LNCAP (cell line): ENCODE data around the gene PTPRT.

Experiments used
- TF ChIP-seq, protein P1 (sequence below): fragments of 450-650 bp; IDR thresholded peaks from 2 replicates; pipeline ENCODE4 v1.5.1; 2017; ENCODE audit warnings: mild to moderate bottlenecking

The PTPRT gene

DNA sequence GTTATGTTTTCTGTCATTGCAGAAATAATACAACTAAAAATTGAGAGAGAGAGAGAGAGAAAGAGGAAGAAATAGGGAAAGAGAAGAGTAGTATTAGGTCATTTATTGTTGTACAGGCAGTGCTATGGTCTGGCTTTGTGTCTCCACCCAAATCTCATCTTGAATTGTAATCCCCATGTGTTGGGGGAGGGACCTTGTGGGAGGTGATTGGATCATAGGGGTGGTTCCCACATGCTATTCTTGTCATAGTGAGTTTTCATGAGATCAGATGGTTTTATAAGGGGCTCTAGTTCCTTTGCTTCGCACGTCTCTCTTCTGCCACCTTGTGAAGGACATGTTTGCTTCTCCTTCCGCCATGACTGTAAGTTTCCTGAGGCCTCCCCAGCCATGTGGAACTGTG is 894.1 kb downstream of the PTPRT start:
- TF ChIP-seq, protein P1, sequence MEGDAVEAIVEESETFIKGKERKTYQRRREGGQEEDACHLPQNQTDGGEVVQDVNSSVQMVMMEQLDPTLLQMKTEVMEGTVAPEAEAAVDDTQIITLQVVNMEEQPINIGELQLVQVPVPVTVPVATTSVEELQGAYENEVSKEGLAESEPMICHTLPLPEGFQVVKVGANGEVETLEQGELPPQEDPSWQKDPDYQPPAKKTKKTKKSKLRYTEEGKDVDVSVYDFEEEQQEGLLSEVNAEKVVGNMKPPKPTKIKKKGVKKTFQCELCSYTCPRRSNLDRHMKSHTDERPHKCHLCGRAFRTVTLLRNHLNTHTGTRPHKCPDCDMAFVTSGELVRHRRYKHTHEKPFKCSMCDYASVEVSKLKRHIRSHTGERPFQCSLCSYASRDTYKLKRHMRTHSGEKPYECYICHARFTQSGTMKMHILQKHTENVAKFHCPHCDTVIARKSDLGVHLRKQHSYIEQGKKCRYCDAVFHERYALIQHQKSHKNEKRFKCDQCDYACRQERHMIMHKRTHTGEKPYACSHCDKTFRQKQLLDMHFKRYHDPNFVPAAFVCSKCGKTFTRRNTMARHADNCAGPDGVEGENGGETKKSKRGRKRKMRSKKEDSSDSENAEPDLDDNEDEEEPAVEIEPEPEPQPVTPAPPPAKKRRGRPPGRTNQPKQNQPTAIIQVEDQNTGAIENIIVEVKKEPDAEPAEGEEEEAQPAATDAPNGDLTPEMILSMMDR = no peak

DNA sequence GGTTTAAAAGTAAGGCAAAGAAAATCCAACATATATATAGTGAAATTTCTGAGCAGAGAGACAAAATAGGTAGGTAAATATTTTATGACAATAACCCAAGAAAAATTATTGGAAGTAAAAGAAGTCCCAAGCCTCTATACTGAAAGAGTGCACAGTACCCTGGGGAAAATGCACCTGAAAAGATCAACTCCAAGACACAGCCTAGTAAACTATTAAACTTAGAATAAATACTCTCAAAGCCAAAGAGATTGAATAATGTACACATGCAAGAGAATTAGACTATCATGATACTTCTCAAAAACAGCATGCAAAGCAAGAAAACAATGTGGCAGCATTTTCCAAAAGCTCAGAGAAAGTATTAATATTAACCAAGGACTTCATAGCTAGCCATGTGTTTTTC is 894.7 kb downstream of the PTPRT start:
- TF ChIP-seq, protein P1 = no peak

DNA sequence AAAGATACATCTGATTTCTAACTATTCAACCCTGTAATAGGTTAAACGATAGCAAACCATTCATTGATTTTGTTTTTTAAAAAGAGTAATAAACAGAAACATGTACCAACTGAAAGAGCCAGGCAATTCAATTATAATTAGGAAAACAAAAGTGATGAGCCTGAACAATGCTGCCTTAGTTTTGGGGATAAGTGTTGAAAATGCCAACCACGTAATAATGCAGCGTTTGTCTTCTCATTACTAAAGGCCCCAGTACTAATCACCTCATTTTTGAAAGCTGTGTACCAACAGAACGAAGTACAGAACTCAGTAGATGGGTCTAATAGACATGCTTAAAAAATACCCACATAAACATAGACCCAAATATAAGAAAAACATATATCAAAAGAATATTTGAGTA is 907.9 kb downstream of the PTPRT start:
- TF ChIP-seq, protein P1 = no peak

DNA sequence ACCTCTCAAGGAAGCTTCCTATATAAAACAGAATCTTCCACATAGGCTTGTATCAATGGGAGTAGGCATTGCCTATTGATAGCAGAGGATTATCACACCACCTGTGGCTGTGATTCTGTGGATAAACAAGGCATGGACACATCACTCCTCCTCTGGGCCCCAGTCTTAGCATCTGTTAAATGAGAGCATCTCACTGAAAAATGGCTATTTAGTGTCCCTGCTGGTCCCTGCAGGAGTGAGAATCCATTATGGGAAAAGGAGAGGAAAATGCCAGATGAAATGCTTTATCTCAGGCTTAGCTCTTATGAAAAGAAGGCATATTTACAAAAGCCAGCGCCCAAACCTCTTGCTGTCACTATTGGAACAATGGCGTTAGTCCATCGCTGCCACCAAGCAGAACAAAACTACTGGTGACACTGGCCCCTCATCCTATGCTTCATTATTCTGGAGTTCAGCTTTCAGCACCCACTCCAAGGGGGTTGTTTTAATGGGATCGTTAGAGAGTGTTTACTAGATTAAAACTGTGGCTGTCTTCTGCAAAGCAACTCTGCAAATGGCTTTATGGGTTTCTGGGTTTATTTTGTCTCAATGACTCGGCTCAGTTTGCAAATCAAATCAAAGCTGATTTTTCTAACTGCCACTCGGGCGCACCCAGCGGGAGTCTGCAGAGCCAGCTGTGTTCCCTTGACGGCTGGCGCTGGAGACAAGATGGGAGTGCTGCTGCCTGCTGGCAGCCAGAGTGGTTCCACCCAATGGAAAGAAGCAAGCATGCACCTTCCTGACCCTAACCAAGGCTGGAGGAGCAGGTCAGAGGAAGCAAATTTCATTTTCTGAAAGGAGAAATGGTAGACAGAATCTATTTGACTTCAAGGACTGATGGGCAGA is 912.7 kb downstream of the PTPRT start:
- TF ChIP-seq, protein P1 = no peak

DNA sequence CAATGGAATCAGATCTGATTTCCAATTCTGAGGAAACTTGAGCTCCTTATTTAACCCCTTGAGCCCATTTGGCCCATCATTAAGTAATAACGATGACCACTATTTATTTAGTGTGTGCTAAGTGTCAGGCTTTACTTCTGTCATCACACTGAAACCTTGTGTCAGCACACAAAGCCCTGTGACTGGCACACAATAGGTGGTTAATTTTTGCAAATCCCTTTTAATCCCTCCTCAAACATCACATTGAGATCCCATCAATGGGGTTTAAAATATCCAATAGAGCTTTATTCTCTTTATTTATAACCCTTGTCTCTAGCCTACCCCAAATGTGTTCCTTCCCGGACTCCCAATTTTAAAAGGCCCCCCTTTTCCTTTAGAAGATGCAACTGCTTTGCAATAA is 914.7 kb downstream of the PTPRT start:
- TF ChIP-seq, protein P1 = no peak

DNA sequence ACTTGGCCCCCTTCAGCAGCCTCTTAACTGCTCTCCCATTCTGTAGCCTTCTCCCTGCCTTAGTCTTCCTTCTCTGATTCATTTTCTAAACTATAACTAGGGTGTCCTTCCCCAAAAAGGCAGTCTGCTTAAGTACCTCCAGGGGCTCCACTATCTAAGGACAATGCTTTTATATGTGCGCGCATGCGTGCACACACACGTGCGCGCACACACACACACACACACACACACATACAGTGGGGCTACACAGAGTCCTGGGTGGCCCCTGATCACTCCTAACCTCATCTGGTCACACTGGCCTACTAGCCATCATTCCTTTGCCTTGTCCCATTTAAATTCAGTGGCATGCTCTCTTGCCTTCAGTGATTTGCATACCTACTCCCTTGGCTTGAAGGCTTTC is 917.2 kb downstream of the PTPRT start:
- TF ChIP-seq, protein P1 = no peak

DNA sequence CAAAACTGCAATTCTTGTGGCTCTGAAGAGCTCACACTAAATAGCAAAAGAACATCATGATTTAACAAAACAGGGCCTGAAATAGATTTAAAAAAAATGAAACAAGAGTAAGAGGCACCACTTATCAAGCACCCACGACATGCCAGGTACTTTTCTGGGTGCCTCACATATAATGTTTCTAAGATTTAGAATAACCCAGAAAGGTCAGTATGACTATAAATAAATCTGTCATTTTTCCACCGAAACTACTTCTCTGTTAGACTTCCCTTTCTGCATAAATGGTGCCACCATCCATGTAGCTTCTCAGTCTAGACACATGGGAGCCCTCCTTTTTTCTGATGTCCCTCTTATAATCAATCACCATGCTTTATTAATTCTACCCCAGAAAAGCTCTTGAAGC is 919.2 kb downstream of the PTPRT start:
- TF ChIP-seq, protein P1 = no peak
